ENCODE measurements around the gene ODAD2.

GRCh38 chr10:28036587-28036986 is 37.7 kb upstream of the ODAD2 start:
- TF ChIP-seq CTCF (IDR thresholded peaks at IDR 0.05) (no peak), POLR2A (IDR thresholded peaks at IDR 0.05) (no peak)

All from transverse colon (tissue), 3 donors.